B cell (primary cell): ENCODE measurements around the gene TRAFD1. TPM values are rescaled to one million over a fixed set of nuclear protein-coding genes. Genes with fewer than 3 reads are reported as not detected.

Experiments
- ATAC-seq: fragments of 200-7000 bp; cut with Tn5 transposase; one replicate; pipeline ENCODE4 v1.10.0; 2021; ENCODE audit warnings: low read depth, mild to moderate bottlenecking, moderate number of reproducible peaks, moderate library complexity
- CTCF ChIA-PET: fragments of 350-600 bp; sonication (Branson Sonifier 250); formaldehyde crosslinking; loops from one replicate; lab custom pipeline; 2021; ENCODE audit warnings: antibody characterized with exemption, inconsistent platforms; lab: Charles Lee
- POLR2A ChIA-PET: fragments of 350-600 bp; sonication (Branson Sonifier 250); formaldehyde crosslinking; loops from one replicate; lab custom pipeline; 2021; ENCODE audit warnings: antibody characterized with exemption; lab: Charles Lee
- DNase-seq: peaks from one replicate; pipeline ENCODE4 v3.0.0; 2013
- H2AFZ ChIP-seq: 2 replicates; pipeline ENCODE4 v1.6.1; 2012; ENCODE audit warnings: mild to moderate bottlenecking, low read depth, low read length; ENCODE audit not compliant: insufficient read depth, poor library complexity, severe bottlenecking
- H3K27ac ChIP-seq, 2 donors: 1 replicate in 1 of 2; 2 replicates in 1 of 2; pipeline ENCODE4 v1.5.1; 2012 to 2013; ENCODE audit warnings: low read length in 2 of 2, mild to moderate bottlenecking in 2 of 2, moderate library complexity in 1 of 2
- H3K27me3 ChIP-seq, 4 experiments: fragments of 200-600 bp in 1 of 4; sonication (generic) in 1 of 4; replicated peaks in 1 of 4; 1 replicate in 2 of 4; 2 replicates in 2 of 4; pipeline versions ENCODE4 v1.6.1 to v1.7.0; 2013 to 2016; ENCODE audit warnings: low read length in 3 of 4, mild to moderate bottlenecking in 2 of 4, mixed read lengths in 1 of 4, moderate library complexity in 1 of 4; ENCODE audit not compliant: insufficient read depth in 4 of 4, control insufficient read depth in 3 of 4; ENCODE audit errors: control extremely low read depth in 1 of 4
- H3K36me3 ChIP-seq, 2 experiments: replicated peaks in 1 of 2; 1 replicate in 1 of 2; 2 replicates in 1 of 2; pipeline versions ENCODE4 v1.6.1 to v1.7.1; 2013; ENCODE audit warnings: low read length in 1 of 2; ENCODE audit not compliant: insufficient read depth in 2 of 2, control insufficient read depth in 1 of 2; ENCODE audit errors: control extremely low read depth in 1 of 2, extremely low read depth in 1 of 2
- H3K4me1 ChIP-seq, 2 donors: fragments of 200-600 bp in 1 of 2; sonication (generic) in 1 of 2; 1 replicate in 1 of 2; 2 replicates in 1 of 2; pipeline versions ENCODE4 v1.5.1 to v1.6.1; 2013 to 2017; ENCODE audit warnings: low read length in 2 of 2; ENCODE audit not compliant: control insufficient read depth in 2 of 2, insufficient read depth in 2 of 2
- H3K4me2 ChIP-seq: replicated peaks from 2 replicates; pipeline ENCODE3; 2012; ENCODE audit warnings: mild to moderate bottlenecking, low read depth, low read length; ENCODE audit not compliant: poor library complexity, severe bottlenecking
- H3K4me3 ChIP-seq, 5 experiments: fragments of 200-600 bp in 1 of 5; sonication (generic) in 1 of 5; 1 replicate in 3 of 5; 2 replicates in 2 of 5; pipeline versions ENCODE4 v1.5.1 to v1.7.0; 2011 to 2016; ENCODE audit warnings: low read length in 4 of 5, mild to moderate bottlenecking in 4 of 5, low read depth in 2 of 5, control low read depth in 1 of 5, moderate library complexity in 1 of 5; ENCODE audit not compliant: insufficient read depth in 1 of 5; ENCODE audit errors: control extremely low read depth in 1 of 5, extremely low read depth in 1 of 5
- H3K79me2 ChIP-seq: fragments of 200-600 bp; sonication (generic); one replicate; pipeline ENCODE4 v1.6.0; 2016; ENCODE audit warnings: low read length; ENCODE audit not compliant: control insufficient read depth, insufficient read depth
- H3K9ac ChIP-seq: fragments of 200-600 bp; sonication (generic); 2 replicates; pipeline ENCODE4 v1.6.1; 2017; ENCODE audit warnings: mild to moderate bottlenecking, low read length, moderate library complexity
- H3K9me3 ChIP-seq, 3 donors: one replicate each; pipeline versions ENCODE4 v1.6.1 to v1.7.1; 2013; ENCODE audit warnings: low read length in 2 of 3; ENCODE audit not compliant: control insufficient read depth in 2 of 3, insufficient read depth in 1 of 3; ENCODE audit errors: control extremely low read depth in 1 of 3
- H4K20me1 ChIP-seq: 2 replicates; pipeline ENCODE4 v1.6.0; 2012; ENCODE audit warnings: mild to moderate bottlenecking, low read length; ENCODE audit not compliant: insufficient read depth, control insufficient read depth, poor library complexity, severe bottlenecking
- H3K27ac Mint-ChIP-seq: one replicate; pipeline ENCODE4 v1.8.0; 2021; ENCODE audit warnings: mixed read lengths
- H3K27me3 Mint-ChIP-seq: one replicate; pipeline ENCODE4 v1.8.0; 2021; ENCODE audit warnings: mixed read lengths
- H3K4me1 Mint-ChIP-seq: one replicate; pipeline ENCODE4 v1.8.0; 2021; ENCODE audit warnings: mixed read lengths
- H3K4me3 Mint-ChIP-seq: one replicate; pipeline ENCODE4 v1.8.0; 2021; ENCODE audit warnings: mixed read lengths
- H3K9me3 Mint-ChIP-seq: one replicate; pipeline ENCODE4 v1.8.0; 2022; ENCODE audit warnings: mixed read lengths; ENCODE audit not compliant: insufficient read depth
- CTCF ChIP-seq: fragments of 200-600 bp; IDR thresholded peaks from one replicate; pipeline ENCODE4 v1.8.0; 2022; ENCODE audit warnings: antibody characterized with exemption, mild to moderate bottlenecking
- EZH2 ChIP-seq: IDR thresholded peaks from 2 replicates; pipeline ENCODE4 v1.6.1; 2012; ENCODE audit warnings: borderline replicate concordance, low read depth, mild to moderate bottlenecking, moderate library complexity, low read length; ENCODE audit not compliant: insufficient read depth, poor library complexity, severe bottlenecking
- WGBS: methylation state at CpG from one replicate; pipeline ENCODE4 v1.1.5; 2013; ENCODE audit warnings: missing lambda C conversion rate; ENCODE audit not compliant: insufficient coverage; 5-methylcytosine and 5-hydroxymethylcytosine counted together
- intact Hi-C: fragments of 100-400 bp; cut with micrococcal nuclease; formaldehyde crosslinking; loops from one replicate; pipeline ENCODE4 v1.10.0; 2022
- polyA minus RNA-seq: library from RNA; depleted of rRNA, polyadenylated mRNA; stranded (reverse); fragments of >200 nt; gene quantifications from 2 replicates; pipeline ENCODE4 v1.2.3, GENCODE V29; 2012
- polyA plus RNA-seq: library from polyadenylated mRNA; depleted of rRNA; stranded (reverse); fragments of >200 nt; gene quantifications from 2 replicates; pipeline ENCODE4 v1.2.3, GENCODE V29; 2012
- total RNA-seq, 2 donors: library from RNA; stranded (reverse); fragments of 120-200 nt in 1 of 2; gene quantifications; 1 replicate in 1 of 2; 2 replicates in 1 of 2; pipeline versions ENCODE4 v1.2.3 to v1.2.4, GENCODE V29; 2013 to 2022

Gene TRAFD1, protein sequence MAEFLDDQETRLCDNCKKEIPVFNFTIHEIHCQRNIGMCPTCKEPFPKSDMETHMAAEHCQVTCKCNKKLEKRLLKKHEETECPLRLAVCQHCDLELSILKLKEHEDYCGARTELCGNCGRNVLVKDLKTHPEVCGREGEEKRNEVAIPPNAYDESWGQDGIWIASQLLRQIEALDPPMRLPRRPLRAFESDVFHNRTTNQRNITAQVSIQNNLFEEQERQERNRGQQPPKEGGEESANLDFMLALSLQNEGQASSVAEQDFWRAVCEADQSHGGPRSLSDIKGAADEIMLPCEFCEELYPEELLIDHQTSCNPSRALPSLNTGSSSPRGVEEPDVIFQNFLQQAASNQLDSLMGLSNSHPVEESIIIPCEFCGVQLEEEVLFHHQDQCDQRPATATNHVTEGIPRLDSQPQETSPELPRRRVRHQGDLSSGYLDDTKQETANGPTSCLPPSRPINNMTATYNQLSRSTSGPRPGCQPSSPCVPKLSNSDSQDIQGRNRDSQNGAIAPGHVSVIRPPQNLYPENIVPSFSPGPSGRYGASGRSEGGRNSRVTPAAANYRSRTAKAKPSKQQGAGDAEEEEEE
- total RNA-seq, result 37.2 and 37.7 TPM in 2 replicates
- 62.7 TPM for total RNA-seq (2013)
- polyA plus RNA-seq, result 23.1 and 30.9 TPM in 2 replicates
- 35.0 and 36.2 TPM in 2 replicates for polyA minus RNA-seq

DNA sequence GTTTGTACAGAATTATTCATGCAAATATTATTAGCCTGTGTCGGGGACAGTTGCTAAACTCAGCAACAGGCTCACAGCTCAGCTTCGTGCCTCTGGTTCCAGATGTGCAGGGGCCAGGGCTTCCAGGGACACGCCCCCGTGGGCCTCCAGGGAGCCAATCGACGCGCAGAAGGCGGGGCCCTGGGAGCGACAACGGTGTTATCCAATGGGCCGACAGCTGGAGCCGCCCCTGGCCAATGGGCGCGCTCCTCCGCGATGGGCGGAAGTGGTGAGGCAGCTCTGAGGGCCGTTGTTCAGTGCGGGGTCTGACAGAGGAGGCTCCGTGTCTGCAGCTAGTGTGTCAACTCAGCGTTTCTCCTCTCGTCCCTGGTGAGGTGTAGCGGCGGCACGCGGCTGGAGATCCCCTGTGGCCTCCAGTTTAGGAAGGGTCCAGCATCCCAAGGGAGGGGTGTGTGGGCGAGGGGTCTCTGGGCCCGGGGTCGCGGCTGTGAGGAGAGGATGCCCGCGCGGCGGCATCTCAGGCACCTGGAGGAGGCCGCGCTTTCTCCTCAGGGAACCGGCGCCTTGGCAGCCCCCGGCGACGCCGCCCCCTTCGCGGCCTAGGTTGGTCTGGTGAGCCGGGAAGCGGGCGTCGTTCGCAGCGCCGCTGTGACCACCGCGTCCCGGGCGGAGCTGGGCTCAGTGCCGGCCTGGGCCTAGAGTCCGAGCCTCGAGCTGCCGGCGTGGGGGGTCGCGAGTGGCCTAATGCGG lies at the start of gene TRAFD1:
Gene TRAFD1 (plus strand): TSS at position 311 of the 750 bp plus-strand sequence. CDS start 4,963 bp downstream, outside the sequence.
- ATAC-seq (peak; percentile 98), DNase-seq (peak; percentile 98)
- H3K9me3 Mint-ChIP-seq, result no peaks in the 10 kb centered on the region
- ChIA-PET POLR2A (interaction anchor here (0.5 to 5.4 kb wide), 4 partner anchors 17 to 112 kb away, joined by 3 to 35 read pairs (median 6); partner anchors contain the start of genes ERP29, NAA25 and TMEM116), CTCF (interaction anchor here (0.5 to 2.3 kb wide), 4 partner anchors 10 to 134 kb away, joined by 3 to 10 read pairs (median 4); partner anchors contain the start of gene NAA25)
- H3K27me3 Mint-ChIP-seq, result peaks cover 4% of the 10 kb centered on the region
- no peak for TF ChIP-seq EZH2
- TF ChIP-seq CTCF, result no peak
- peaks cover 43% of the 10 kb centered on the region for H3K4me1 Mint-ChIP-seq
- under 1% methylated on average over 63 of the region's 63 CpGs for WGBS
- H3K4me3 Mint-ChIP-seq, result peak within 1 kb of the TSS; percentile 76
- peak within 1 kb of the TSS; percentile 89 for H3K27ac Mint-ChIP-seq
- H2AFZ ChIP-seq, result peak within 1 kb of the TSS; percentile 75
- peak within 1 kb of the TSS; percentile 86 for H3K9ac ChIP-seq
- H3K36me3 ChIP-seq, result no peaks in the 10 kb centered on the region
- intact Hi-C loops, result loop anchor here (1.0 to 5.0 kb wide), 6 partner anchors 17 to 293 kb away; partner anchors contain the start of genes ERP29, NAA25, PTPN11 and RPL6
- H3K27ac ChIP-seq, result peak within 1 kb of the TSS; percentile 62 to 86
- peak within 1 kb of the TSS; percentile 64 to 88 (median 86) for H3K4me3 ChIP-seq
- H4K20me1 ChIP-seq, result peaks cover 7% of the 10 kb centered on the region
- H3K79me2 ChIP-seq, result peaks cover 41% of the 10 kb centered on the region
- no peaks in the 10 kb centered on the region for H3K27me3 ChIP-seq
- peak within 1 kb of the TSS; percentile 82 for H3K4me2 ChIP-seq
- H3K4me1 ChIP-seq, result peaks cover 40 to 47% of the 10 kb centered on the region in 2 donors
- no peaks in the 10 kb centered on the region for H3K9me3 ChIP-seq
